PC-9 (cell line): ENCODE data around the gene SFTPA2. TPM values are rescaled to one million over a fixed set of nuclear protein-coding genes. Genes with fewer than 3 reads are reported as not detected.
"Not testable (repeated sequence)": the region's sequence is repeated elsewhere in the genome, so short reads cannot be mapped to it uniquely, and the experiment has no call there.

ENCODE experiments used
- BruUV-seq: library from RNA; stranded (reverse); fragments of 400-500 nt; replicated peaks from 2 replicates; lab custom pipeline; 2021; lab: Mats Ljungman, UMichigan
- CTCF ChIA-PET: fragments of 300-600 bp; sonication (Branson Sonifier 250); formaldehyde crosslinking; loops from one replicate; lab custom pipeline; 2022; ENCODE audit warnings: antibody characterized with exemption; lab: Charles Lee
- POLR2A ChIA-PET: fragments of 300-600 bp; sonication (Branson Sonifier 250); formaldehyde crosslinking; loops from one replicate; lab custom pipeline; 2022; ENCODE audit warnings: antibody characterized with exemption; ENCODE audit not compliant: unreplicated experiment; lab: Charles Lee
- DNase-seq, 2 experiments: peaks; one replicate each; pipeline versions ENCODE4 v3.0.0 to v3.0.0-alpha.2; 2015 to 2022; ENCODE audit warnings: mixed read lengths in 1 of 2
- H2AFZ ChIP-seq: fragments of 200-600 bp; sonication (generic); 2 replicates; pipeline ENCODE4 v1.8.1; 2017; ENCODE audit warnings: antibody characterized with exemption
- H3F3A ChIP-seq: fragments of 200-600 bp; sonication (generic); 2 replicates; pipeline ENCODE4 v1.8.1; 2017; ENCODE audit warnings: antibody characterized with exemption, mild to moderate bottlenecking, low read depth; ENCODE audit not compliant: insufficient read depth
- H3K27ac ChIP-seq: fragments of 200-600 bp; sonication (generic); 2 replicates; pipeline ENCODE4 v1.6.1; 2016; ENCODE audit warnings: mixed run types
- H3K27me3 ChIP-seq: fragments of 200-600 bp; sonication (generic); 2 replicates; pipeline ENCODE4 v1.6.1; 2016; ENCODE audit warnings: low read depth, mixed run types; ENCODE audit not compliant: insufficient read depth
- H3K36me3 ChIP-seq: fragments of 200-600 bp; sonication (generic); 2 replicates; pipeline ENCODE4 v1.6.1; 2016; ENCODE audit warnings: low read depth, mixed run types
- H3K4me1 ChIP-seq: fragments of 200-600 bp; sonication (generic); replicated peaks from 2 replicates; pipeline ENCODE4 v1.6.1; 2016; ENCODE audit warnings: mixed run types; ENCODE audit not compliant: insufficient read depth
- H3K4me2 ChIP-seq: fragments of 200-600 bp; sonication (generic); 2 replicates; pipeline ENCODE4 v1.6.1; 2017; ENCODE audit warnings: mixed run types
- H3K4me3 ChIP-seq: fragments of 200-600 bp; sonication (generic); 2 replicates; pipeline ENCODE4 v1.6.1; 2016; ENCODE audit warnings: mixed run types
- H3K79me2 ChIP-seq: fragments of 200-600 bp; sonication (generic); 2 replicates; pipeline ENCODE4 v1.6.1; 2017; ENCODE audit warnings: low read depth, mixed run types
- H3K9me2 ChIP-seq: fragments of 200-600 bp; sonication (generic); 2 replicates; pipeline ENCODE4 v1.8.1; 2017; ENCODE audit warnings: mild to moderate bottlenecking; ENCODE audit not compliant: insufficient read depth
- H3K9me3 ChIP-seq: fragments of 200-600 bp; sonication (generic); 2 replicates; pipeline ENCODE4 v1.8.1; 2016; ENCODE audit warnings: low read depth; ENCODE audit not compliant: insufficient read depth
- H4K20me1 ChIP-seq: fragments of 200-600 bp; sonication (generic); 2 replicates; pipeline ENCODE4 v1.8.1; 2017; ENCODE audit not compliant: insufficient read depth
- CTCF ChIP-seq: fragments of 200-600 bp; sonication (generic); conservative IDR thresholded peaks from 2 replicates; pipeline ENCODE4 v1.6.1; 2017; ENCODE audit warnings: mixed run types, antibody characterized with exemption, mild to moderate bottlenecking, moderate library complexity
- EZH2 ChIP-seq: fragments of 200-600 bp; sonication (generic); IDR thresholded peaks from 2 replicates; pipeline ENCODE4 v1.8.0; 2017; ENCODE audit warnings: antibody characterized with exemption, low read depth
- intact Hi-C: fragments of 100-400 bp; cut with micrococcal nuclease; formaldehyde crosslinking; loops from one replicate; pipeline ENCODE4 v1.10.0; 2022; ENCODE audit not compliant: unreplicated experiment
- total RNA-seq: library from RNA; stranded (reverse); gene quantifications from 2 replicates; pipeline ENCODE4 v1.2.3, GENCODE V29; 2021

The SFTPA2 gene
- total RNA-seq, 1 experiment from 2014 or later, result not detected

- Histone ChIP-seq H4K20me1 (no peaks in the 10 kb centered on the region), H3K27me3 (peaks cover 68% of the 10 kb centered on the region), H3K36me3 (no peaks in the 10 kb centered on the region), H3K79me2 (no peaks in the 10 kb centered on the region), H3K4me1 (no peaks in the 10 kb centered on the region), H3K9me3 (no peaks in the 10 kb centered on the region), H3F3A (no peaks in the 10 kb centered on the region), H3K27ac (no peak overlapping the region), H3K4me3 (no peak overlapping the region), H3K4me2 (no peak overlapping the region), H3K9me2 (no peaks in the 10 kb centered on the region), H2AFZ (no peak overlapping the region)
- ChIA-PET CTCF (no interaction called here), POLR2A (no interaction called here)
- intact Hi-C loops, result no loop called here
- no peak for TF ChIP-seq CTCF
- TF ChIP-seq EZH2, result no peak
- BruUV-seq, result no TSS peak
- DNase-seq, result no peak
Observed at GRCh38 chr10:79595510-79595909, 35.3 kb upstream of the SFTPA2 start.

- DNase-seq, H4K20me1 ChIP-seq, H3K36me3 ChIP-seq, H2AFZ ChIP-seq, H3K27ac ChIP-seq, CTCF ChIA-PET, POLR2A ChIA-PET, H3K79me2 ChIP-seq, intact Hi-C loops, H3F3A ChIP-seq, BruUV-seq, H3K4me2 ChIP-seq, H3K9me2 ChIP-seq, H3K4me1 ChIP-seq, H3K9me3 ChIP-seq, H3K4me3 ChIP-seq: not testable (repeated sequence)
- peaks cover 72% of the 10 kb centered on the region for H3K27me3 ChIP-seq
Observed at GRCh38 chr10:79594565-79594964, 34.4 kb upstream of the SFTPA2 start.

- Histone ChIP-seq H3K36me3 (no peaks in the 10 kb centered on the region), H3K27ac (no peak overlapping the region), H3K27me3 (peaks cover 72% of the 10 kb centered on the region), H3K9me2 (no peaks in the 10 kb centered on the region), H4K20me1 (no peaks in the 10 kb centered on the region), H3K9me3 (no peaks in the 10 kb centered on the region), H3K79me2 (no peaks in the 10 kb centered on the region), H2AFZ (no peak overlapping the region), H3F3A (no peaks in the 10 kb centered on the region), H3K4me3 (no peak overlapping the region), H3K4me1 (no peaks in the 10 kb centered on the region), H3K4me2 (no peak overlapping the region)
- TF ChIP-seq EZH2 (no peak), CTCF (no peak)
- intact Hi-C loops, result no loop called here
- no peak for DNase-seq
- no TSS peak for BruUV-seq
- CTCF ChIA-PET, result no interaction called here
- POLR2A ChIA-PET, result no interaction called here
Observed at GRCh38 chr10:79593377-79593776, 33.2 kb upstream of the SFTPA2 start.

GRCh38 chr10:79588800-79589199, 28.6 kb upstream of the SFTPA2 start:
- DNase-seq, result no peak
- Histone ChIP-seq H3K9me3 (no peaks in the 10 kb centered on the region), H3F3A (no peaks in the 10 kb centered on the region), H3K79me2 (no peaks in the 10 kb centered on the region), H3K27me3 (peaks cover 66% of the 10 kb centered on the region), H3K4me1 (no peaks in the 10 kb centered on the region), H3K36me3 (no peaks in the 10 kb centered on the region), H3K9me2 (no peaks in the 10 kb centered on the region), H4K20me1 (no peaks in the 10 kb centered on the region), H3K4me2 (no peak overlapping the region), H2AFZ (no peak overlapping the region), H3K4me3 (no peak overlapping the region), H3K27ac (no peak overlapping the region)
- ChIA-PET CTCF (no interaction called here), POLR2A (no interaction called here)
- no peak for TF ChIP-seq EZH2
- TF ChIP-seq CTCF, result no peak
- intact Hi-C loops, result no loop called here
- BruUV-seq, result no TSS peak
